GM23248 (cell line): ENCODE results near the gene PRSS3. TPM values are rescaled to one million over a fixed set of nuclear protein-coding genes. Genes with fewer than 3 reads are reported as not detected.
"Not testable (repeated sequence)": the region's sequence is repeated elsewhere in the genome, so short reads cannot be mapped to it uniquely, and the experiment has no call there.

Experiments
- DNase-seq: peaks from one replicate; pipeline ENCODE4 v3.0.0-alpha.2; 2015
- H2AFZ ChIP-seq: fragments of 200-600 bp; sonication (generic); 2 replicates; pipeline ENCODE4 v1.6.1; 2016; ENCODE audit warnings: antibody characterized with exemption
- H3F3A ChIP-seq: fragments of 200-600 bp; sonication (generic); 2 replicates; pipeline ENCODE4 v1.6.1; 2016; ENCODE audit warnings: mild to moderate bottlenecking, antibody characterized with exemption, mixed run types; ENCODE audit not compliant: insufficient read depth
- H3K27ac ChIP-seq: fragments of 200-600 bp; sonication (generic); 2 replicates; pipeline ENCODE4 v1.5.1; 2016; ENCODE audit warnings: mild to moderate bottlenecking
- H3K27me3 ChIP-seq: fragments of 200-600 bp; sonication (generic); replicated peaks from 2 replicates; pipeline ENCODE4 v1.6.1; 2016; ENCODE audit warnings: mild to moderate bottlenecking; ENCODE audit not compliant: insufficient read depth
- H3K36me3 ChIP-seq: fragments of 200-600 bp; sonication (generic); 2 replicates; pipeline ENCODE4 v1.6.1; 2016; ENCODE audit warnings: low read depth, mild to moderate bottlenecking
- H3K4me1 ChIP-seq: fragments of 200-600 bp; sonication (generic); 2 replicates; pipeline ENCODE4 v1.6.1; 2016; ENCODE audit warnings: mild to moderate bottlenecking; ENCODE audit not compliant: insufficient read depth
- H3K4me2 ChIP-seq: fragments of 200-600 bp; sonication (generic); one replicate; pipeline ENCODE4 v1.6.1; 2016; ENCODE audit warnings: mild to moderate bottlenecking; ENCODE audit not compliant: unreplicated experiment
- H3K4me3 ChIP-seq: fragments of 200-600 bp; sonication (generic); 2 replicates; pipeline ENCODE4 v1.5.1; 2016; ENCODE audit warnings: mild to moderate bottlenecking
- H3K79me2 ChIP-seq: fragments of 200-600 bp; sonication (generic); 2 replicates; pipeline ENCODE4 v1.6.1; 2016; ENCODE audit warnings: mild to moderate bottlenecking; ENCODE audit not compliant: insufficient read depth
- H3K9ac ChIP-seq: fragments of 200-600 bp; sonication (generic); 2 replicates; pipeline ENCODE4 v1.6.1; 2016; ENCODE audit warnings: mild to moderate bottlenecking
- H3K9me2 ChIP-seq: fragments of 200-600 bp; sonication (generic); 2 replicates; pipeline ENCODE4 v1.6.1; 2016; ENCODE audit warnings: mixed run types, mild to moderate bottlenecking, moderate library complexity; ENCODE audit not compliant: insufficient read depth
- H3K9me3 ChIP-seq: fragments of 200-600 bp; sonication (generic); one replicate; pipeline ENCODE4 v1.6.1; 2017; ENCODE audit warnings: low read depth
- H4K20me1 ChIP-seq: fragments of 200-600 bp; sonication (generic); 2 replicates; pipeline ENCODE4 v1.6.0; 2016; ENCODE audit not compliant: insufficient read depth
- EZH2 ChIP-seq: fragments of 200-600 bp; sonication (generic); IDR thresholded peaks from 2 replicates; pipeline ENCODE4 v1.6.1; 2018; ENCODE audit warnings: antibody characterized with exemption, mild to moderate bottlenecking; ENCODE audit not compliant: insufficient read depth, poor library complexity, severe bottlenecking
- EZH2phosphoT487 ChIP-seq: fragments of 200-600 bp; sonication (generic); IDR thresholded peaks from 2 replicates; pipeline ENCODE4 v1.6.1; 2018; ENCODE audit warnings: antibody characterized with exemption, moderate library complexity, mild to moderate bottlenecking, low read depth; ENCODE audit not compliant: insufficient read depth
- WGBS, 2 experiments: methylation state at CpG; one replicate each; pipeline ENCODE4 v1.1.6; 2015 to 2017; ENCODE audit warnings: low lambda C conversion rate in 2 of 2, low coverage in 1 of 2; ENCODE audit errors: missing lambda C conversion rate in 2 of 2; 5-methylcytosine and 5-hydroxymethylcytosine counted together
- in situ Hi-C: fragments of 300-500 bp; cut with MboI; formaldehyde crosslinking; loops from 2 replicates; pipeline ENCODE4 v1.15.0; 2020
- polyA plus RNA-seq: library from polyadenylated mRNA; unstranded; fragments of >200 nt; fragmentation: Nextera tagmentation; extraction: Ambion mirVana; gene quantifications from 2 replicates; pipeline ENCODE4 v1.2.1, GENCODE V29; 2016
- total RNA-seq: library from RNA; depleted of rRNA; stranded (reverse); fragments of >200 nt; shearing (Covaris generic); gene quantifications from 2 replicates; pipeline ENCODE4 v1.2.3, GENCODE V29; 2014

PRSS3 gene
- total and polyA plus RNA-seq, 2 experiments from 2014 or later: 15.1 to 48.2 TPM

DNA sequence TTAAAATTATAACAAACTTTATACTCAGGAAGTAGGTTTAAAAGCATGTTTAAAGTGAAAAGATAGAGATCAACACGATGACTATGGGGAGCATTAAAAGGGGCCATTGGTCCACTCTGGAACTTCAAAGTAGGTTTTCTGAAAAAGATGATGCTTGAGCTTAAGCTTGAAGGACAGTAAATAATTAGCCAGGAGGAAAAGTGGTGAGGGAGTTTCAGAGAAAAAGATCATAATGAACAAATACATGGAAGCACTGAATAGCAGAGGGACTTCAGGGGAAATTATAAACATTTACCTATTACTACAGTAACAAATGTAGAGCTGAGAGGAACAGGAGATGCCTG is 13.6 kb downstream of the PRSS3 start:
- H3K4me2 ChIP-seq, H3K9me3 ChIP-seq, H3K4me1 ChIP-seq, H3K27me3 ChIP-seq, H3K9me2 ChIP-seq, H3K4me3 ChIP-seq, H2AFZ ChIP-seq, H3K79me2 ChIP-seq, H3K36me3 ChIP-seq, in situ Hi-C loops, H3K9ac ChIP-seq, H4K20me1 ChIP-seq, DNase-seq, H3K27ac ChIP-seq, H3F3A ChIP-seq: not testable (repeated sequence)
- 93 to 100% methylated on average over 1 of the region's 1 CpG for WGBS, 2 experiments

- H3K9me2 ChIP-seq: no peaks in the 10 kb centered on the region
- in situ Hi-C loops: no loop called here
- H2AFZ ChIP-seq: no peak overlapping the region
- no peaks in the 10 kb centered on the region for H3K36me3 ChIP-seq
- H3K27me3 ChIP-seq: no peaks in the 10 kb centered on the region
- WGBS, 2 experiments: 93 to 100% methylated on average over 1 of the region's 1 CpG
- no peak overlapping the region for H3K4me3 ChIP-seq
- peaks cover 14% of the 10 kb centered on the region for H3K4me1 ChIP-seq
- no peaks in the 10 kb centered on the region for H3K9me3 ChIP-seq
- no peak overlapping the region for H3K27ac ChIP-seq
- no peak overlapping the region for H3K9ac ChIP-seq
- H3F3A ChIP-seq: peaks cover 14% of the 10 kb centered on the region
- TF ChIP-seq EZH2phosphoT487: no peak
- TF ChIP-seq EZH2: no peak
- no peaks in the 10 kb centered on the region for H3K79me2 ChIP-seq
- no peak overlapping the region for H3K4me2 ChIP-seq
- no peaks in the 10 kb centered on the region for H4K20me1 ChIP-seq
- no peak for DNase-seq
Observed at GRCh38 chr9:33809506-33809905, 14.1 kb downstream of the PRSS3 start.

GRCh38 chr9:33813712-33814641 is 18.6 kb downstream of the PRSS3 start:
- Histone ChIP-seq H3K9ac (peak overlapping the region; percentile 56), H3F3A (peaks cover 40% of the 10 kb centered on the region), H3K4me2 (peak overlapping the region; percentile 69), H3K9me2 (no peaks in the 10 kb centered on the region), H3K36me3 (no peaks in the 10 kb centered on the region), H3K79me2 (peaks cover 8% of the 10 kb centered on the region), H3K9me3 (no peaks in the 10 kb centered on the region), H3K27me3 (no peaks in the 10 kb centered on the region), H3K4me1 (peaks cover 22% of the 10 kb centered on the region), H4K20me1 (no peaks in the 10 kb centered on the region), H3K4me3 (peak overlapping the region; percentile 14; the same call in 1 of the 2 replicates), H2AFZ (peak overlapping the region; percentile 23; the same call in 1 of the 2 replicates), H3K27ac (peak overlapping the region; percentile 95)
- WGBS, 2 experiments: 19 to 23% methylated on average over 8 of the region's 8 CpGs
- in situ Hi-C loops: no loop called here
- peak; percentile 92 for DNase-seq
- TF ChIP-seq EZH2phosphoT487: 0 out of 2 replicates have a peak, but pooled peaks have one; percentile 58
- TF ChIP-seq EZH2: no peak

DNA sequence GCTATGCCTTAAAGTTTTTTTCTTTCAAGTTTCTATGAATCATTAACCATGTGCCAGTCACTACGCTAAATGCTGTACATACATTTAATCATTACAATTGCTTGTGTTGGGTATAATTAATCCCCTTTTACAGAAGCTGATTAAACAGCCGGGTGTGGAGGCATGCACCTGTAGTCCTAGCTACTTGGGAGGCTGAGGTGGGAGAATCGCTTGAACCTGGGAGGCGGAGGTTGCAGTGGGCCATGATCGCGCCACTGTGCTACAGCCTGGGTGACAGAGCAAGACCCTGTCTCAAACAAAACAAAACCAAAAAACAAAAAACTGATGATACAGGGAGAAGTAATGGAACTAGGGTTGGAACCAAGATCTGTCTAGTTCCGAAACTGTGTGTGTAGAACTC is 20.4 kb downstream of the PRSS3 start:
- Histone ChIP-seq H4K20me1 (peaks cover under 1% of the 10 kb centered on the region; the same call in 1 of the 2 replicates), H3K36me3 (no peaks in the 10 kb centered on the region), H3K4me3 (no peak overlapping the region), H3F3A (peaks cover 54% of the 10 kb centered on the region), H3K4me1 (peaks cover 38% of the 10 kb centered on the region), H2AFZ (no peak overlapping the region), H3K9me3 (no peaks in the 10 kb centered on the region), H3K9me2 (no peaks in the 10 kb centered on the region), H3K27ac (peak overlapping the region; percentile 95), H3K9ac (peak overlapping the region; percentile 99), H3K27me3 (no peaks in the 10 kb centered on the region), H3K79me2 (peaks cover 26% of the 10 kb centered on the region), H3K4me2 (peak overlapping the region; percentile 75)
- TF ChIP-seq EZH2 (no peak), EZH2phosphoT487 (no peak)
- DNase-seq: no peak
- in situ Hi-C loops: no loop called here
- 96 to 99% methylated on average over 7 of the region's 7 CpGs for WGBS, 2 experiments
